H1 (cell line): ENCODE measurements around the gene LURAP1L. TPM values are rescaled to one million over a fixed set of nuclear protein-coding genes. Genes with fewer than 3 reads are reported as not detected.

Experiments
- CTCF ChIA-PET: fragments of 300-600 bp; sonication (Branson Sonifier 250); formaldehyde crosslinking; loops from one replicate; lab custom pipeline; 2021; ENCODE audit not compliant: partially characterized antibody; lab: Charles Lee
- POLR2A ChIA-PET: fragments of 300-600 bp; sonication (Branson Sonifier 250); formaldehyde crosslinking; loops from one replicate; lab custom pipeline; 2021; ENCODE audit warnings: inconsistent platforms; ENCODE audit not compliant: partially characterized antibody; lab: Charles Lee
- DNase-seq, 2 experiments: peaks; one replicate each; pipeline versions ENCODE4 v3.0.0 to v3.0.0-alpha.2; 2010 to 2022; ENCODE audit warnings: low spot score in 2 of 2, low read depth in 1 of 2, mixed read lengths in 1 of 2
- FAIRE-seq: peaks from 2 replicates; lab custom pipeline; 2011; peaks lifted over from hg19 to GRCh38; lab: Jason Lieb, UNC
- H2AFZ ChIP-seq: 2 replicates; pipeline ENCODE4 v1.8.1; 2012; ENCODE audit warnings: low read length, inconsistent platforms
- H2AK5ac ChIP-seq: 2 replicates; pipeline ENCODE4 v1.6.1; 2013; ENCODE audit warnings: low read depth, low read length
- H2BK120ac ChIP-seq: replicated peaks from 2 replicates; pipeline ENCODE3; 2013; ENCODE audit warnings: low read depth, low read length, inconsistent platforms
- H2BK12ac ChIP-seq: 2 replicates; pipeline ENCODE4 v1.6.1; 2013; ENCODE audit warnings: low read depth, low read length
- H2BK15ac ChIP-seq: 2 replicates; pipeline ENCODE4 v1.6.1; 2013; ENCODE audit warnings: low read length
- H2BK20ac ChIP-seq: 2 replicates; pipeline ENCODE4 v1.6.1; 2013; ENCODE audit warnings: low read length
- H2BK5ac ChIP-seq: 2 replicates; pipeline ENCODE4 v1.6.1; 2013; ENCODE audit warnings: low read depth, low read length
- H3K14ac ChIP-seq: 2 replicates; pipeline ENCODE4 v1.6.1; 2013; ENCODE audit warnings: inconsistent platforms; ENCODE audit not compliant: insufficient read length
- H3K18ac ChIP-seq: 2 replicates; pipeline ENCODE4 v1.6.1; 2013; ENCODE audit warnings: low read length; ENCODE audit errors: extremely low read depth
- H3K23ac ChIP-seq: 2 replicates; pipeline ENCODE4 v1.6.1; 2013; ENCODE audit warnings: inconsistent platforms; ENCODE audit not compliant: insufficient read length
- H3K23me2 ChIP-seq: 2 replicates; pipeline ENCODE4 v1.6.1; 2013; ENCODE audit warnings: low read depth, low read length
- H3K27ac ChIP-seq: 2 replicates; pipeline ENCODE4 v1.6.1; 2011; ENCODE audit warnings: low read depth, low read length, inconsistent platforms
- H3K27me3 ChIP-seq, 4 experiments: replicated peaks in 1 of 4; 1 replicate in 1 of 4; 2 replicates in 3 of 4; pipeline versions ENCODE4 v1.6.1 to v1.8.1; 2011 to 2013; ENCODE audit warnings: low read length in 3 of 4, mild to moderate bottlenecking in 3 of 4, inconsistent platforms in 2 of 4, mixed read lengths in 2 of 4, moderate library complexity in 1 of 4; ENCODE audit not compliant: control insufficient read depth in 3 of 4, insufficient read depth in 3 of 4; ENCODE audit errors: extremely low read depth in 1 of 4
- H3K36me3 ChIP-seq, 4 experiments: 2 replicates each; pipeline versions ENCODE4 v1.6.1 to v1.8.1; 2011 to 2013; ENCODE audit warnings: mild to moderate bottlenecking in 4 of 4, low read length in 3 of 4, moderate library complexity in 2 of 4, control low read depth in 1 of 4, inconsistent platforms in 1 of 4; ENCODE audit not compliant: insufficient read depth in 4 of 4, control insufficient read depth in 2 of 4
- H3K4ac ChIP-seq: replicated peaks from 2 replicates; pipeline ENCODE3; 2013; ENCODE audit warnings: low read length, low read depth, mixed read lengths, inconsistent platforms; ENCODE audit not compliant: insufficient read length
- H3K4me1 ChIP-seq, 4 experiments: replicated peaks in 1 of 4; 1 replicate in 1 of 4; 2 replicates in 3 of 4; pipeline versions ENCODE4 v1.6.1 to v1.8.1; 2011 to 2013; ENCODE audit warnings: low read length in 3 of 4, inconsistent platforms in 2 of 4, mixed read lengths in 1 of 4; ENCODE audit not compliant: insufficient read depth in 4 of 4, control insufficient read depth in 3 of 4
- H3K4me2 ChIP-seq, 2 experiments: 2 replicates each; pipeline versions ENCODE4 v1.6.1 to v1.8.1; 2011 to 2013; ENCODE audit warnings: low read depth in 2 of 2, low read length in 2 of 2, control low read depth in 1 of 2, inconsistent platforms in 1 of 2, mild to moderate bottlenecking in 1 of 2; ENCODE audit not compliant: insufficient read depth in 1 of 2
- H3K4me3 ChIP-seq, 4 experiments: fragments of 200-600, 300-600 bp in 1 of 4; sonication (generic), shearing (Covaris generic), sonication (Bioruptor Twin) in 1 of 4; 2 replicates each; pipeline versions ENCODE4 v1.5.1 to v1.8.1; 2011 to 2016; ENCODE audit warnings: low read length in 4 of 4, low read depth in 3 of 4, control low read depth in 2 of 4, inconsistent platforms in 2 of 4, mild to moderate bottlenecking in 2 of 4, mixed read lengths in 1 of 4, moderate library complexity in 1 of 4; ENCODE audit not compliant: insufficient read depth in 2 of 4; ENCODE audit errors: extremely low read depth in 1 of 4
- H3K56ac ChIP-seq: replicated peaks from 2 replicates; pipeline ENCODE3; 2013; ENCODE audit warnings: low read depth, mild to moderate bottlenecking, mixed read lengths, low read length, inconsistent platforms; ENCODE audit not compliant: insufficient read length
- H3K79me1 ChIP-seq: 2 replicates; pipeline ENCODE4 v1.6.1; 2013; ENCODE audit warnings: low read depth, low read length, control low read depth
- H3K79me2 ChIP-seq, 2 experiments: 2 replicates each; pipeline versions ENCODE4 v1.6.1 to v1.8.1; 2012 to 2013; ENCODE audit warnings: low read length in 2 of 2, mild to moderate bottlenecking in 2 of 2, inconsistent platforms in 1 of 2; ENCODE audit not compliant: insufficient read depth in 2 of 2, control insufficient read depth in 1 of 2
- H3K9ac ChIP-seq, 4 experiments: replicated peaks in 1 of 4; 1 replicate in 1 of 4; 2 replicates in 3 of 4; pipeline versions ENCODE4 v1.6.1 to v1.8.1; 2011 to 2013; ENCODE audit warnings: low read depth in 3 of 4, low read length in 3 of 4, control low read depth in 2 of 4, mild to moderate bottlenecking in 2 of 4, moderate library complexity in 2 of 4, inconsistent platforms in 1 of 4; ENCODE audit errors: extremely low read depth in 1 of 4
- H3K9me3 ChIP-seq, 2 experiments: 2 replicates each; pipeline versions ENCODE4 v1.6.1 to v1.8.1; 2012 to 2013; ENCODE audit warnings: mild to moderate bottlenecking in 2 of 2, moderate library complexity in 2 of 2, control low read depth in 1 of 2, inconsistent platforms in 1 of 2, low read depth in 1 of 2, low read length in 1 of 2, mixed read lengths in 1 of 2; ENCODE audit not compliant: insufficient read depth in 2 of 2
- H4K20me1 ChIP-seq, 2 experiments: replicated peaks in 1 of 2; 2 replicates each; pipeline versions ENCODE3 to v1.8.1; 2011 to 2013; ENCODE audit warnings: inconsistent platforms in 2 of 2, low read length in 2 of 2, mild to moderate bottlenecking in 1 of 2; ENCODE audit not compliant: insufficient read depth in 2 of 2, control insufficient read depth in 1 of 2
- H4K5ac ChIP-seq: 2 replicates; pipeline ENCODE4 v1.6.1; 2013; ENCODE audit warnings: low read length, low read depth, mixed read lengths, inconsistent platforms; ENCODE audit not compliant: insufficient read length
- H4K8ac ChIP-seq: 2 replicates; pipeline ENCODE4 v1.8.0; 2013; ENCODE audit warnings: mild to moderate bottlenecking, moderate library complexity, low read length, inconsistent platforms; ENCODE audit not compliant: insufficient read depth; ENCODE audit errors: extremely low read depth
- H4K91ac ChIP-seq: replicated peaks from 2 replicates; pipeline ENCODE3; 2013; ENCODE audit warnings: low read length, mixed read lengths, inconsistent platforms; ENCODE audit not compliant: insufficient read length
- ASH2L ChIP-seq: fragments of 200-600, 300-600 bp; sonication (generic); IDR thresholded peaks from one replicate; pipeline ENCODE4 v1.7.1; 2017; ENCODE audit warnings: low read length
- BRCA1 ChIP-seq: IDR thresholded peaks from 2 replicates; pipeline ENCODE4 v1.6.1; 2012; ENCODE audit warnings: low read depth, low read length, improper control_type of control experiment
- RBBP5 ChIP-seq: IDR thresholded peaks from 2 replicates; pipeline ENCODE4 v1.7.1; 2012; ENCODE audit warnings: low read depth, mild to moderate bottlenecking, inconsistent platforms, low read length, moderate library complexity, borderline replicate concordance
- RNF2 ChIP-seq: fragments of 200-900, 300-1000 bp; sonication (generic); IDR thresholded peaks from 2 replicates; pipeline ENCODE4 v1.7.1; 2016; ENCODE audit warnings: borderline replicate concordance, low read depth, mild to moderate bottlenecking, antibody characterized with exemption, low read length; ENCODE audit not compliant: poor library complexity, severe bottlenecking; ENCODE audit errors: missing control alignments
- SIRT6 ChIP-seq: IDR thresholded peaks from one replicate; pipeline ENCODE4 v1.7.1; 2012; ENCODE audit warnings: low read length, inconsistent platforms
- SP1 ChIP-seq: IDR thresholded peaks from 2 replicates; pipeline ENCODE4 v1.6.1; 2011; ENCODE audit warnings: low read depth, low read length
- TAF1 ChIP-seq: IDR thresholded peaks from 2 replicates; pipeline ENCODE4 v1.6.1; 2011; ENCODE audit warnings: mild to moderate bottlenecking, low read depth, low read length
- WGBS, 2 experiments: shearing (Covaris generic) in 1 of 2; methylation state at CpG; one replicate each; pipeline versions ENCODE4 v1.1.6 to v1.1.7; 2013 to 2015; ENCODE audit warnings: low lambda C conversion rate in 2 of 2, mixed read lengths in 2 of 2, inconsistent platforms in 1 of 2, low coverage in 1 of 2, missing lambda C conversion rate in 1 of 2; ENCODE audit not compliant: insufficient replicate concordance in 2 of 2, insufficient coverage in 1 of 2, insufficient read length in 1 of 2; ENCODE audit errors: extremely low coverage in 1 of 2, missing lambda C conversion rate in 1 of 2; 5-methylcytosine and 5-hydroxymethylcytosine counted together
- polyA plus RNA-seq, 7 experiments: library from polyadenylated mRNA; depleted of rRNA in 3 of 7; stranded (reverse) in 5 of 7; unstranded in 2 of 7; fragments of >200 nt in 5 of 7; fragments of 200-250 nt in 2 of 7; gene quantifications; 1 replicate in 5 of 7; 2 replicates in 1 of 7; 4 replicates in 1 of 7; pipeline versions ENCODE4 v1.2.1 to v1.2.3, GENCODE V29; 2011 to 2013; ENCODE audit warnings: missing spikeins in 2 of 7, mixed read lengths in 2 of 7
- total RNA-seq: library from RNA; stranded (reverse); fragmentation: NEBNext Ultra II Directional; extraction: Animal tissue kit (Norgen Biotek cat#: 25700); gene quantifications from 2 replicates; pipeline ENCODE4 v1.2.1, GENCODE V29; 2021

Gene LURAP1L
- total and polyA plus RNA-seq, 2 of the 8 experiments (the other 6 are each of a cell fraction or from before 2014, with no cell fraction given), result 0.63 to 1.2 TPM

DNA sequence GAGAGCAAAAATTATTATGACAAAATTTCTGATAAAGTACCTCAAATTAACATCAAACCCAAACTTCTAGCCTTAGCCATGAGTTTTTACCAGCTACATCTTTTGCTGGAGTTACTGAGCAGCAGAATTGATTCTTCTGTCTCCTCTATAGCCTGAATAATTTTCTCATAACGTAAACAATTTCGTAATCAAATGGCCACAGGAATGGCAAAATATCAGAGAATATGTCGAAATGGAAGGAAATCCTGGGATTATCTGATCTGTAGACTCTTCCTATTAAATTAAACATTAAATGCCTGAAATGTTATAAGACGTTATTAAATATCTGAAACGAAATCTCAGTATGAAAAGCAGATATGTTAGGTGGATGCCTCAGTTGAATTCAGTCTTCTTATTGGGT lies 41.1 kb downstream of the LURAP1L start:
- Histone ChIP-seq H3K36me3 (no peaks in the 10 kb centered on the region), H3K14ac (no peak overlapping the region), H3K4me1 (no peaks in the 10 kb centered on the region; a peak in 1 of 7 replicates), H4K20me1 (no peaks in the 10 kb centered on the region), H3K79me2 (no peaks in the 10 kb centered on the region), H3K18ac (no peak overlapping the region), H3K23me2 (no peaks in the 10 kb centered on the region), H4K91ac (no peak overlapping the region), H4K8ac (no peak overlapping the region), H4K5ac (no peak overlapping the region), H3K23ac (no peak overlapping the region), H3K79me1 (no peaks in the 10 kb centered on the region), H2AK5ac (no peak overlapping the region), H3K4me2 (no peak overlapping the region), H2BK5ac (no peak overlapping the region), H2BK12ac (no peak overlapping the region), H3K9me3 (no peaks in the 10 kb centered on the region), H3K56ac (no peak overlapping the region), H2BK20ac (no peak overlapping the region), H3K27ac (no peak overlapping the region), H2BK120ac (no peak overlapping the region), H3K4ac (no peak overlapping the region), H2BK15ac (no peak overlapping the region), H3K9ac (no peak overlapping the region), H3K4me3 (no peak overlapping the region), H3K27me3 (no peaks in the 10 kb centered on the region), H2AFZ (no peak overlapping the region)
- 87% methylated on average over 5 of the region's 5 CpGs; no CpG with 5 or more reads in 1 of the 2 experiments for WGBS, 2 experiments
- no peak for DNase-seq
- ChIA-PET POLR2A (no interaction called here), CTCF (interaction anchor here (1.3 kb wide), 1 partner anchor 18 kb away, joined by 4 read pairs; no protein-coding TSS in a partner anchor)
- no peak for FAIRE-seq
- TF ChIP-seq BRCA1, result no peak
- TF ChIP-seq RBBP5, result no peak
- TF ChIP-seq ASH2L, result no peak
- no peak for TF ChIP-seq RNF2
- TF ChIP-seq SIRT6, result no peak
- no peak for TF ChIP-seq TAF1
- TF ChIP-seq SP1, result no peak
